K562 (cell line): Measurements from ENCODE around the gene DYNLT2. TPM values are rescaled to one million over a fixed set of nuclear protein-coding genes. Genes with fewer than 3 reads are reported as not detected.

ENCODE experiments used
- ATF4 ChIP-seq: fragments of 450-650 bp; formaldehyde crosslinking; IDR thresholded peaks from 2 replicates; pipeline ENCODE4 v1.4.0; 2022; ENCODE audit warnings: mild to moderate bottlenecking, moderate library complexity
- BHLHE40 ChIP-seq: IDR thresholded peaks from 2 replicates; pipeline ENCODE4 v1.6.1; 2011; ENCODE audit warnings: low read length, improper control_type of control experiment
- CREM ChIP-seq: IDR thresholded peaks from 2 replicates; pipeline ENCODE4 v1.6.1; 2014; ENCODE audit warnings: antibody characterized with exemption, low read depth
- DDX20 ChIP-seq: fragments of 450-650 bp; IDR thresholded peaks from 2 replicates; pipeline ENCODE4 v1.6.1; 2016; ENCODE audit warnings: missing genetic modification characterization, low read depth, mild to moderate bottlenecking, missing compliant biosample characterization, moderate library complexity
- E2F3 ChIP-seq: fragments of 250-450 bp; sonication (Bioruptor Pico); IDR thresholded peaks from 2 replicates; pipeline ENCODE4 v1.4.0; 2020; ENCODE audit warnings: mild to moderate bottlenecking
- E4F1 ChIP-seq: fragments of 250-450 bp; sonication (Bioruptor Pico); IDR thresholded peaks from 2 replicates; pipeline ENCODE4 v1.5.0; 2021; ENCODE audit warnings: mild to moderate bottlenecking, borderline replicate concordance
- KAT8 ChIP-seq: fragments of 450-650 bp; IDR thresholded peaks from 2 replicates; pipeline ENCODE4 v1.6.1; 2016; ENCODE audit warnings: low read depth, mild to moderate bottlenecking
- KHSRP ChIP-seq: fragments of 450-650 bp; IDR thresholded peaks from 2 replicates; pipeline ENCODE4 v1.6.1; 2017
- MCM7 ChIP-seq, 2 experiments: fragments of 450-650 bp; IDR thresholded peaks; 2 replicates each; pipeline ENCODE4 v1.6.1; 2016 to 2018
- MTA1 ChIP-seq: fragments of 450-650 bp; IDR thresholded peaks from 2 replicates; pipeline ENCODE4 v1.6.1; 2017; ENCODE audit warnings: borderline replicate concordance
- NBN ChIP-seq: fragments of 450-650 bp; IDR thresholded peaks from 2 replicates; pipeline ENCODE4 v1.6.1; 2016; ENCODE audit warnings: low read depth, mild to moderate bottlenecking
- NR2C2 ChIP-seq, 2 experiments: fragments of 200-800 bp in 1 of 2; sonication (Bioruptor generic) in 1 of 2; sonication (generic) in 1 of 2; formaldehyde crosslinking in 1 of 2; IDR thresholded peaks; 2 replicates each; pipeline versions ENCODE4 v1.6.1 to v1.8.0; 2016 to 2022; ENCODE audit warnings: mild to moderate bottlenecking in 1 of 2, missing compliant biosample characterization in 1 of 2, missing genetic modification characterization in 1 of 2, missing genetic modification reagents in 1 of 2
- RBM34 ChIP-seq: fragments of 200-400 bp; formaldehyde crosslinking; IDR thresholded peaks from 2 replicates; pipeline ENCODE4 v1.6.1; 2018; ENCODE audit warnings: low read length, borderline replicate concordance; ENCODE audit not compliant: insufficient read depth
- SAFB2 ChIP-seq: fragments of 200-400 bp; formaldehyde crosslinking; IDR thresholded peaks from 2 replicates; pipeline ENCODE4 v1.6.1; 2018; ENCODE audit warnings: borderline replicate concordance, low read length, low read depth, moderate library complexity; ENCODE audit not compliant: severe bottlenecking
- TBL1XR1 ChIP-seq, 2 experiments: IDR thresholded peaks; 2 replicates each; pipeline ENCODE4 v1.6.1; 2012; ENCODE audit warnings: improper control_type of control experiment in 2 of 2, low read length in 2 of 2, mild to moderate bottlenecking in 1 of 2
- TCF7 ChIP-seq: sonication (generic); IDR thresholded peaks from 2 replicates; pipeline ENCODE4 v1.6.1; 2016; ENCODE audit warnings: antibody characterized with exemption, borderline replicate concordance
- XRCC3 ChIP-seq: fragments of 450-650 bp; IDR thresholded peaks from 2 replicates; pipeline ENCODE4 v1.6.1; 2017; ENCODE audit warnings: mild to moderate bottlenecking, moderate library complexity
- ZBTB1 ChIP-seq: sonication (generic); formaldehyde crosslinking; IDR thresholded peaks from 2 replicates; pipeline ENCODE4 v1.8.1; 2023; ENCODE audit warnings: missing genetic modification reagents, low read depth, mild to moderate bottlenecking, borderline replicate concordance
- ZBTB49 ChIP-seq: sonication (generic); formaldehyde crosslinking; IDR thresholded peaks from 2 replicates; pipeline ENCODE4 v1.8.0; 2022; ENCODE audit warnings: missing genetic modification reagents, mild to moderate bottlenecking, borderline replicate concordance
- ZKSCAN3 ChIP-seq: fragments of 250-450 bp; sonication (Bioruptor Pico); IDR thresholded peaks from 2 replicates; pipeline ENCODE4 v1.4.0; 2020
- ZNF41 ChIP-seq: fragments of 250-450 bp; sonication (Bioruptor Pico); conservative IDR thresholded peaks from 2 replicates; pipeline ENCODE4 v1.4.0; 2020; ENCODE audit warnings: mild to moderate bottlenecking
- ZNF77 ChIP-seq: fragments of 250-450 bp; sonication (Bioruptor Pico); IDR thresholded peaks from 2 replicates; pipeline ENCODE4 v1.5.0; 2020
- polyA plus RNA-seq, 8 experiments: library from polyadenylated mRNA; depleted of rRNA in 4 of 8; stranded (reverse) in 5 of 8; unstranded in 3 of 8; fragments of >200 nt; fragmentation: Nextera tagmentation in 2 of 8; fragmentation: Illumina TruSeq in 1 of 8; extraction: Ambion mirVana in 2 of 8; extraction: Trizol in 1 of 8; gene quantifications; 2 replicates each; pipeline versions ENCODE4 v1.2.1 to v1.2.3, GENCODE V29; 2011 to 2014; ENCODE audit warnings: inconsistent platforms in 1 of 8, missing spikeins in 1 of 8
- total RNA-seq, 7 experiments: library from RNA; depleted of rRNA in 6 of 7; stranded (reverse); fragments of >200 nt in 6 of 7; fragmentation: Illumina TruSeq in 2 of 7; extraction: Trizol in 2 of 7; gene quantifications; 2 replicates each; pipeline versions ENCODE4 v1.2.1 to v1.2.3, GENCODE V29; 2011 to 2021; ENCODE audit warnings: low replicate concordance in 1 of 7

Gene DYNLT2
- total and polyA plus RNA-seq, 9 of the 15 experiments (the other 6 are each of a cell fraction or from before 2014, with no cell fraction given) = 2.0 to 12.8 (median 6.3) TPM

- TF ChIP-seq ZBTB49 (CRISPR knock-in tag) (no peak), KAT8 (no peak), ZBTB1 (CRISPR knock-in tag) (peak; percentile 85; the same call in 1 of the 2 replicates), XRCC3 (no peak; the same call in 1 of the 2 replicates), E2F3 (CRISPR knock-in tag) (no peak; the same call in 1 of the 2 replicates), ZNF41 (no peak), ATF4 (CRISPR knock-in tag) (no peak), CREM (peak; percentile 100), TBL1XR1 (IDR thresholded peaks at IDR 0.05; ENCODE audit: low read length in 2 of 2) (peak; percentile 83 to 85; a peak in 3 of 4 replicates), ZNF77 (no peak), ZKSCAN3 (CRISPR knock-in tag) (no peak), RBM34 (no peak), MCM7 (IDR thresholded peaks at IDR 0.05) (no peak), TCF7 (peak; percentile 43; the same call in 1 of the 2 replicates), E4F1 (CRISPR knock-in tag) (no peak), DDX20 (tag) (no peak), SAFB2 (no peak), NBN (peak; percentile 81), MTA1 (peak; percentile 99), KHSRP (peak; percentile 76), NR2C2 (CRISPR knock-in tag; IDR thresholded peaks at IDR 0.05) (no peak), NR2C2 (tag; IDR thresholded peaks at IDR 0.05) (peak; percentile 85; the same call in 1 of the 2 replicates), BHLHE40 (no peak; the same call in 1 of the 2 replicates)
Measured at GRCh38 chr6:169751242-169752073, at the start of gene DYNLT2, which contains the start of gene ERMARD (continued).
